K562 treated with DMSO at 1 percent for 4 hours (cell line): ENCODE data around the gene ALDH1A2. TPM values are rescaled to one million over a fixed set of nuclear protein-coding genes. Genes with fewer than 3 reads are reported as not detected.

Experiments used
- total RNA-seq: library from RNA; unstranded; fragments of 300-600 nt; gene quantifications from 2 replicates; pipeline ENCODE4 v1.2.3, GENCODE V29; 2022; ENCODE audit not compliant: insufficient read depth

The ALDH1A2 gene
- 281 and 312 TPM in 2 replicates for total RNA-seq

DNA sequence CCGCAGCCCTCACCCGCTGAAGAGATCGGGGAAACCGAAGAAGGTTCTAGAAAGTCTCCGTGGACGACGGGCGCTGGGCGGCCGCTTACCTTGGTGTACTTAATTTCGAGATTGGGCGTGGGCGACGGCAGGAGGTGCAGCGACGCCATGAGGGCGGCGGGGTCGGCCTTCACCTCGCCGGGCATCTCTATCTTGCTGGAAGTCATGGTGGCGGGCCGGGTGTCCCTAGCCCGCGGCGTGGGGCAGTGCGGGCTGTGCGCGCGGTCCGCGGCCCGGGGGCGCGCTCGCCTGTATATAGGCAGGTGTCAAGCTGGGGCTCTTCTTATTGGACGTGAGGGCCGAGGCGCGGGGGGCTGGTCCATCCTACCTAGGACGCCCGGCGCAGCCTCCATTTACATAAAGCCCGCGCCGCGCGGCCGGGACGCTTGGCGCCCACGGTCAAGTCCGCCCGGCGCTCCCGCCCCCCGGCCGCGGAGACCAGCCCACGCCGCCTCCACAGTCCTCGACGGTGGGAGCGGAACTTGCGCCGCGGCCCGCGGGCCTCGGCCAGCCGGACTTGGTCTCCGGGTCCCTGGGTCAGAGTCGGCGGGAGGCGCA, at the start of gene ALDH1A2:
Gene ALDH1A2 (minus strand): TSS at position 267 of the 597 bp plus-strand sequence. CDS start 61 bp downstream, at position 206.

Other genes with a start within 250 kb of the ALDH1A2 start
- 0.57 and 0.59 TPM in 2 replicates for gene AQP9, start 72.7 kb upstream of the ALDH1A2 start, total RNA-seq